ENCODE results near the gene ALG11.
"Not testable (repeated sequence)": the region's sequence is repeated elsewhere in the genome, so short reads cannot be mapped to it uniquely, and the experiment has no call there.

Gene ALG11

GRCh38 chr13:52053460-52053859 lies 41.3 kb downstream of the ALG11 start:
- Histone ChIP-seq H3K27me3 (ENCODE audit: insufficient read depth, insufficient read length) (no peaks in the 10 kb centered on the region), H3K9ac (ENCODE audit: insufficient read length, low read depth) (no peak overlapping the region), H3K36me3 (ENCODE audit: insufficient read depth, insufficient read length, low read length) (no peaks in the 10 kb centered on the region), H3K4me1 (ENCODE audit: insufficient read depth, insufficient read length) (no peaks in the 10 kb centered on the region), H3K4me3 (ENCODE audit: insufficient read length, low read depth) (no peak overlapping the region), H3K9me3 (ENCODE audit: insufficient read depth, low read length) (no peaks in the 10 kb centered on the region)
- DNase-seq (ENCODE audit: low read depth, low spot score), result no peak
- TF ChIP-seq ZNF274 (IDR thresholded peaks at IDR 0.05; ENCODE audit: low read depth, low read length) (no peak), YY1 (IDR thresholded peaks at IDR 0.05; ENCODE audit: insufficient read depth, insufficient read length) (no peak), SUZ12 (IDR thresholded peaks at IDR 0.05; ENCODE audit: extremely low read depth, insufficient read depth, insufficient read length) (no peak)

- not testable (repeated sequence) for H3K27me3 ChIP-seq (ENCODE audit: insufficient read depth, insufficient read length); H3K9me3 ChIP-seq (ENCODE audit: insufficient read depth, low read length); DNase-seq (ENCODE audit: low read depth, low spot score)
These were observed 48.9 kb downstream of the ALG11 start for GRCh38 chr13:52061064-52061463.

GRCh38 chr13:52061587-52061986 lies 49.4 kb downstream of the ALG11 start:
- H3K36me3 ChIP-seq (ENCODE audit: insufficient read depth, insufficient read length, low read length), result no peaks in the 10 kb centered on the region
- no peak for TF ChIP-seq SUZ12 (IDR thresholded peaks at IDR 0.05; ENCODE audit: extremely low read depth, insufficient read depth, insufficient read length)
- DNase-seq (ENCODE audit: low read depth, low spot score), result no peak

More at GRCh38 chr13:52061064-52061463, 48.9 kb downstream of the ALG11 start:
- H3K36me3 ChIP-seq (ENCODE audit: insufficient read depth, insufficient read length, low read length); H3K4me3 ChIP-seq (ENCODE audit: insufficient read length, low read depth); H3K4me1 ChIP-seq (ENCODE audit: insufficient read depth, insufficient read length); H3K9ac ChIP-seq (ENCODE audit: insufficient read length, low read depth): not testable (repeated sequence)

GRCh38 chr13:52067237-52067636 lies 55.0 kb downstream of the ALG11 start:
- peaks cover 8% of the 10 kb centered on the region; the same call in 1 of the 2 replicates for H3K9me3 ChIP-seq (ENCODE audit: insufficient read depth, low read length)

More at GRCh38 chr13:52061587-52061986, 49.4 kb downstream of the ALG11 start:
- Histone ChIP-seq H3K27me3 (ENCODE audit: insufficient read depth, insufficient read length) (no peaks in the 10 kb centered on the region), H3K4me1 (ENCODE audit: insufficient read depth, insufficient read length) (no peaks in the 10 kb centered on the region), H3K9me3 (ENCODE audit: insufficient read depth, low read length) (no peaks in the 10 kb centered on the region), H3K9ac (ENCODE audit: insufficient read length, low read depth) (no peak overlapping the region), H3K4me3 (ENCODE audit: insufficient read length, low read depth) (no peak overlapping the region)

GRCh38 chr13:52070929-52071523 lies 58.8 kb downstream of the ALG11 start:
- H3K9me3 ChIP-seq (ENCODE audit: insufficient read depth, low read length), result peaks cover 8% of the 10 kb centered on the region; the same call in 1 of the 2 replicates
- no peaks in the 10 kb centered on the region for H3K27me3 ChIP-seq (ENCODE audit: insufficient read depth, insufficient read length)
- H3K36me3 ChIP-seq (ENCODE audit: insufficient read depth, insufficient read length, low read length), result no peaks in the 10 kb centered on the region
- H3K4me3 ChIP-seq (ENCODE audit: insufficient read length, low read depth), result no peak overlapping the region
- no peak overlapping the region for H3K9ac ChIP-seq (ENCODE audit: insufficient read length, low read depth)
- no peaks in the 10 kb centered on the region for H3K4me1 ChIP-seq (ENCODE audit: insufficient read depth, insufficient read length)
- no peak for TF ChIP-seq ZNF274 (IDR thresholded peaks at IDR 0.05; ENCODE audit: low read depth, low read length)
- no peak for TF ChIP-seq YY1 (IDR thresholded peaks at IDR 0.05; ENCODE audit: insufficient read depth, insufficient read length)
- TF ChIP-seq SUZ12 (IDR thresholded peaks at IDR 0.05; ENCODE audit: extremely low read depth, insufficient read depth, insufficient read length), result no peak
- peak; percentile 13 for DNase-seq (ENCODE audit: low read depth, low spot score)

More at GRCh38 chr13:52067237-52067636, 55.0 kb downstream of the ALG11 start:
- Histone ChIP-seq H3K4me3 (ENCODE audit: insufficient read length, low read depth) (no peak overlapping the region), H3K27me3 (ENCODE audit: insufficient read depth, insufficient read length) (no peaks in the 10 kb centered on the region), H3K4me1 (ENCODE audit: insufficient read depth, insufficient read length) (no peaks in the 10 kb centered on the region), H3K9ac (ENCODE audit: insufficient read length, low read depth) (no peak overlapping the region), H3K36me3 (ENCODE audit: insufficient read depth, insufficient read length, low read length) (no peaks in the 10 kb centered on the region)
- no peak for TF ChIP-seq SUZ12 (IDR thresholded peaks at IDR 0.05; ENCODE audit: extremely low read depth, insufficient read depth, insufficient read length)
- TF ChIP-seq YY1 (IDR thresholded peaks at IDR 0.05; ENCODE audit: insufficient read depth, insufficient read length), result no peak
- TF ChIP-seq ZNF274 (IDR thresholded peaks at IDR 0.05; ENCODE audit: low read depth, low read length), result no peak
- DNase-seq (ENCODE audit: low read depth, low spot score), result no peak

Data from NT2/D1 (cell line).